GM21576 (cell line): ENCODE data around the gene VPS51.
"Not testable (repeated sequence)": the region's sequence is repeated elsewhere in the genome, so short reads cannot be mapped to it uniquely, and the experiment has no call there.

Source experiments
- ATAC-seq: cut with Tn5 transposase; IDR thresholded peaks from one replicate; pipeline ENCODE4 v1.9.1; 2021; ENCODE audit warnings: mild to moderate bottlenecking, moderate library complexity; ENCODE audit not compliant: unreplicated experiment

Gene VPS51

DNA sequence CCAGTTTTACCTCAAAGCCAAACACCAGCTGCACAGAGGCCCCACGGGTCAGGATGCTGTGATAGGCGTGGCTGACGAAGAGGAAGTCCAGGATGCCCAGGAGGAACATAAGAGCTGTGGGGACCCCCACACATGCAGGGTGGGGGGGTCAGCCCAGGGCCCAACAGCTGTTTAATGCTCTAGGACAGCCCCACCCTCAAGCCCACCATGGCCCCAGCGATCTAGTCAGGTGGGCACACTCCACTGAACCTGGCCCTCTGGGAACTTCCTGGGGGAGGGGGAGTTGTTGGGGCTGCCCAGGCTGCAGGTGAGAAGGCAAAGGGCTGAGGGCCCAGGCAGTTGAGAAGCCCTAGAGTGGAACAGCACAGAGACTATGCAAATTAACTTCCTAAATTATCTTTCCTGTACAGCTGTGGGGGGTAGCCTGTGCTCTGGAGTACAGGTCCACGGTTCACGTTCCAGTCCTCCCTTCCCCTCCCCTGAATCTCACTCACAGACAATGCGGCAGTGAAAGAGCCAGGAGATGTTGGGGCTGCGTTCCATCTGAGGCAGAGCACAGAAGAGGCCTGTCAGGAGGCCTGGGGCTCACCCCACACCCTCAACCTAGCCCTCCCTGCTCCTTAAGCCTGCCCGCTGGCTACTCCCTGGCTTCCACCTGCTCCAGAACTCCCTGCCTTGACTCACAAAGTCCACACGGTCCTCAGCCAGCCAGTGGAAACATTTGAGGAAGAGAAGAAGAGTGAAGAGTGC lies 36.4 kb downstream of the VPS51 start:
- peak; percentile 32 for ATAC-seq

DNA sequence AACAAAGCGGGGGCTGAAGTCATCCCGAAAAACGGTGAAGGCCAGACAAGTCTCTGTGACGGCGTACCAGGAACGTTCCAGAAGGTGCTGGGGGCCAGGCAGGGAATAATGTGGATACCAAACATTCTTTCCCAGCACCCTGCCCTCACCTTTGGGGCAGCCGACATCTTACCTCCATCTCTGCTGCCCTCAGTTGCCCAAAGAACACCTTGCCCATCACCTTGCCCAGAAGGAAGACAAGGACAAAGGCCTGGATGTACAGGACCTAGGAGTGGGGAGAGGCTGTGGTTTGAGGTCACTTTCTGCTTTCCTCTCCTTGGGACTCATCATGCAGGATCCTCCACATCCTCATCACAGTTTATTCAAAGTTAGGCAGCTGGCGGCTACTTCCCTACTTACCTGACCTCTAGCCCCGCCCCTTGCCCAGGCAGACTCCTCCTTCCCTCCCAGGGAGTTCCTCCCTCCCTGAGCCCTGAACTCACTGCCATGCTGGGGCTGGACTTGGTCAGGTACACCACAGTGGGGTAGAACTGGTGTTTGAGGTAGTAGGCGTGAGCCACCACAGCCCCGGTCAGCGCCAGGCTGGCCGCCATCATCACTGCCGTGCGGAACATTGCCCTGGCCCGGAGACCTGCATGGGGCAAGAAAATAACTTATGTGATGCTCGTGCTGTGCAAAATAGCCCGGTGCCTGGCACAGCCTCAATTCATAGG lies 37.1 kb downstream of the VPS51 start:
- no peak for ATAC-seq

GRCh38 chr11:65133724-65134123 lies 37.7 kb downstream of the VPS51 start:
- no peak for ATAC-seq

- peak; percentile 44 for ATAC-seq
Measured at GRCh38 chr11:65134240-65134951, 38.4 kb downstream of the VPS51 start, which contains the start of gene SYVN1. Gene SYVN1 (minus strand): TSS chr11:65134519. CDS start chr11:65133601, 918 bp downstream.

- ATAC-seq, result peak; percentile 52
Measured at GRCh38 chr11:65134952-65135632, 39.1 kb downstream of the VPS51 start.

- ATAC-seq, result no peak
Measured at GRCh38 chr11:65135633-65136145, 39.7 kb downstream of the VPS51 start.

DNA sequence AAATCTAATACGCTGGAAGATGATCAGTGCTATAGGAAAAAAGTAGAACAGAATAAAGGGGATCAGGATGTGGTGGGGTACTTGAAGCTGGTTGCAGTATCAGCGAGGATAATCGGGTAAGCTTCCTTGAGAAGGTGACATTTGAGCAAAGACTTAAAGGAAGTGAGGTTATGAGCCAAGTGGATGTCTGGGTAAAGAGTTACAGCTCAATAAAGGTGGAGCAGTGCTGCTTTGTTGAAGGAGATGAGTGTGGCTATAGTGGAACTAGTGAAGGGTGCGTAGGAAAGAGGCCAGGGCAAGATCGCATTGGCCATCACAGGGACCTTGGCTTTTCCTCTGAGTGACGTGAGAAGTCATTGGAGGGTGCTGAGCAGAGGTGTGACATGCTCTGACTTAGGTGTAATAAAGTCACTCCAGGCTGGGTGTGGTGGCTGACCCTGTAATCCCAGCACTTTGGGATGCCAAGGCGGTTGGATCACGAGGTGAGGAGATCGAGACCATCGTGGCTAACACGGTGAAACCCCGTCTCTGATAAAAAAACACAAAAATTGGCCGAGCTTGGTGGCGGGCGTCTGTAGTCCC lies 40.6 kb downstream of the VPS51 start:
- ATAC-seq, result no peak

GRCh38 chr11:65141896-65142494 lies 46.0 kb downstream of the VPS51 start:
- ATAC-seq, result no peak

DNA sequence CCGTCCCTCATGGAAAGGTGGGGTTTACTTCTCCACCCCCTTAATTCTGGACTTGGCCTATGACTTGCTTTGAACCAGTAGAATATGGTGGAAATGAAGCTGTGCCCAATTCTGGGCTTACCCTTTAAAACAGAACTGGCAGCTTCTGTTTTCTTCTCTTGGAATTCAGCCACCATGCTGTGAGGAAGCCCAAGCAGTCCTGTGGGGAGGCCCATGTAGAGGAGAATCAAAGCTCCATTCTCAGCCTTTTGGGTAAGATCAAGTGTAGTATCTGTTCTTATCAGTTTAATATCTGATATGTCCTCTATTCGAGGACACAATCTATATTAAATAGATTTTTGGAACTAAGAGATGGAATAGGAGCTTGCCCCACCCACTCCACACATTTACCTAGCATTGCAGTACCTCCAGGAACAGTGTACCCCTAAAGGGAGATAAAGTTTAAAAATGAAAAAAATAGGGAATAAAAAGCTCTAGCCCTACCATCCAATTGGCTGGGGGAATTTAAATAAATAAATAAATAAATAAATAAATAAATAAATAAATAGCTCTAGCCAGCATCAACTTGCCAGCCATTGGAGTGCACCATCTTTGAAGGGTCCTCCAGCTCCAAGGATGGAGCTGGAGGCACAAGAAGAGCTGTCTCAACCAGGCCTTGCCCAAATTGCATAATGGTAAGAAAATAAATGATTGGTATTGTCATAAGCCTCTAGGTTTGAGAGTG lies 51.5 kb downstream of the VPS51 start:
- ATAC-seq, result no peak

GRCh38 chr11:65148657-65149056 lies 52.6 kb downstream of the VPS51 start:
- ATAC-seq, result no peak

- not testable (repeated sequence) for ATAC-seq
Measured at GRCh38 chr11:65150131-65150508, 54.1 kb downstream of the VPS51 start.

DNA sequence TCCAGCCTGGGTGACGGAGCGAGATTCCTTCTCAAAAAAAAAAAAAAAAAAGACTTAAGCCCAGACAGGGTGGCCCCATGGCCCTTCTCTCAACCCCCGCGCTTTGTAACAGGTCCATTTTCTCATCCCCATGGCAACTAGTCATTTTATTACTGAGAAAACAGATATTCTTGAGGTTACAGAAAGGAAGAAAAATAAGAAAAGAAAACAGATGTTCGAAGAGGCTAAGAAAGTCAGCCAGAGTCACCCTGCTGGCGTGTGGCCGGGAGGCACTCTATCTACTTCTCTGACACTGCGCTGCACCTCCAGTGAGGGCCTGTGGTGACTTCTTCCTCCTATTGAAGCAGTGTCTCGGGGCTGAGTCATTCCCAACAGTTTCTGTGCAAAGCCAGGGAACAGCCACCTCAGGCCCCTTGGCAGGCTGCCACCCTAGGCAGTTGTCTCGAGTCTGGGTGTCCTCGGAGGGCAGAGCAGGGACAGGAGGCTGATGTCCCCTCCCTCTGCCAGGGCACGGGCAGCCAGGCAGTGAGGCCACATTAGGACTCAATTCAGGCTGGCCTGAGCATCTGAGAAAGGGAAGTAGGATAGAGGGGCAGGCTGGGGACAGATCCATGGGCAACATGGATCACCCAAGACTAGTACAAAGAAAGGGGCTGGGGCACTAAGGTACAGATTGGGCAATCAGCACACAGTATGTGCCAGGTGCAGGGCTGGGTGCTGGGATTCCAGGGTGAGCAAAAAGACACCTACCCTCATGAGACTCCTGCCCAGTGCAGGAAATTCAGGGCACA lies 54.7 kb downstream of the VPS51 start:
- no peak for ATAC-seq

DNA sequence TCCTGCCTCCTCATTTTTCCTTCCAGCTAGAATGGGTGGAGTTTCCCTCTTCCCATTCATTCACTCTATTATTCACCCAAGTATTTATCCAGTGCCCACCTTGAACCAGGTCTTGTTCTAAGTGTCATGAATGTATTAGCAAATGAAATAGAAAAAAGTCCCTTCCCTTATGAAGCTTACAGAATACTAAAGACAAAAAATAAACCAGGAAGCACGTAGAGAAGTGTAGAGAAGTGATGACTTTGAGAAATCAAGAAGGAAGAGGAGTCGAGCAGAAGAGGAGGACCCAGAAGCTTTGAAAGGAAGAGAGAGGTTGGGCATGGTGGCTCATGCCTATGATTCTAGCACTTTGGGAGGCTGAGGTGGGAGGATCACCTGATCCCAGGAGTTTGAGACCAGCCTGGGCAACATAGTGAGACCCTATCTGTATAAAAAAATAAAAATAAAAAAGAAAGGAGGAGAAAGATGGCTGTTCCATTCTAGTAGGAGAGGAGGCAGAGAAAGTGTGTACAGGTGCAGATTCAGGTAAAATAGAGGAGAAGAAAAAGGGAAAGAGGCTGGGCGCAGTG lies 55.4 kb downstream of the VPS51 start:
- ATAC-seq, result no peak

GRCh38 chr11:65152122-65152521 lies 56.1 kb downstream of the VPS51 start:
- ATAC-seq, result no peak

GRCh38 chr11:65156256-65156655 lies 60.2 kb downstream of the VPS51 start:
- ATAC-seq, result no peak

DNA sequence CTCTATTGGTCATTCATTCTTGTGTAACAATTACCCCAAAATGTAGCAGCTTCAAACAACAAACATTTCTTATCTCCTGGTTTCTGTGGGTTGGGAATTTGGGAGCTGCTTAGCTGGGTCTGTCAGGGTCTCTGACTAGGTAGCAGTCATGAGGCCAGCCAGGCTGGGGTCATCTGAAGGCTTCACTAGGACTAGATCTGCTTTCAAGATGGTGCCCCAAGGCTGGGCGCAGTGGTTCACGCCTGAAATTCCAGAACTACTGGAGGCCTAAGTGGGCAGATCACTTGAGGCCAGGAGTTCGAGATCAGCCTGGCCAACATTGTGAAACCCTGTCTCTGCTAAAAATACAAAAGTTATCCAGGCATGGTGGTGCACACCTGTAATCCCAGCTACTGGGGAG lies 60.9 kb downstream of the VPS51 start:
- ATAC-seq, result no peak

GRCh38 chr11:65157336-65157735 lies 61.3 kb downstream of the VPS51 start:
- no peak for ATAC-seq

- ATAC-seq, result peak; percentile 75
Measured at GRCh38 chr11:65159012-65159411, 63.0 kb downstream of the VPS51 start.
